Measurements from ENCODE around the gene TRIML1.

The TRIML1 gene

GRCh38 chr4:188139141-188139540 is at the start of gene TRIML1:
Gene TRIML1, plus strand, starts transcription at chr4:188139441. Its CDS starts 118 bp downstream, at chr4:188139559.
- no peak for DNase-seq (ENCODE audit: low read depth in 2 of 2, low spot score in 1 of 2)

GRCh38 chr4:188092824-188093223 is 46.4 kb upstream of the TRIML1 start:
- DNase-seq (ENCODE audit: low read depth in 2 of 2, low spot score in 1 of 2), result no peak

- DNase-seq (ENCODE audit: low read depth in 2 of 2, low spot score in 1 of 2), result no peak
These were observed 32.8 kb upstream of the TRIML1 start for GRCh38 chr4:188106454-188106853.

- DNase-seq (ENCODE audit: low read depth in 2 of 2, low spot score in 1 of 2), result no peak
These were observed 31.1 kb upstream of the TRIML1 start for GRCh38 chr4:188107931-188108843.

- no peak for DNase-seq (ENCODE audit: low read depth in 2 of 2, low spot score in 1 of 2)
These were observed 30.0 kb upstream of the TRIML1 start, which contains the start of gene TRIML2 for GRCh38 chr4:188109157-188109755. Gene TRIML2, minus strand, starts transcription at chr4:188109603. Its CDS starts 4,235 bp downstream, at chr4:188105368.

GRCh38 chr4:188110036-188110435 is 29.2 kb upstream of the TRIML1 start:
- DNase-seq (ENCODE audit: low read depth in 2 of 2, low spot score in 1 of 2), result no peak

GRCh38 chr4:188110741-188111471 is 28.3 kb upstream of the TRIML1 start:
- no peak for DNase-seq (ENCODE audit: low read depth in 2 of 2, low spot score in 1 of 2)

GRCh38 chr4:188111955-188112354 is 27.3 kb upstream of the TRIML1 start:
- DNase-seq (ENCODE audit: low read depth in 2 of 2, low spot score in 1 of 2), result no peak

GRCh38 chr4:188113156-188113555 is 26.1 kb upstream of the TRIML1 start:
- no peak for DNase-seq (ENCODE audit: low read depth in 2 of 2, low spot score in 1 of 2)

- DNase-seq (ENCODE audit: low read depth in 2 of 2, low spot score in 1 of 2), result no peak
These were observed 21.5 kb upstream of the TRIML1 start for GRCh38 chr4:188117631-188118324.

- no peak for DNase-seq (ENCODE audit: low read depth in 2 of 2, low spot score in 1 of 2)
These were observed 17.7 kb upstream of the TRIML1 start for GRCh38 chr4:188121530-188121929.

GRCh38 chr4:188127214-188127874 is 11.9 kb upstream of the TRIML1 start:
- no peak for DNase-seq (ENCODE audit: low read depth in 2 of 2, low spot score in 1 of 2)

GRCh38 chr4:188130355-188130754 is 8.9 kb upstream of the TRIML1 start:
- DNase-seq (ENCODE audit: low read depth in 2 of 2, low spot score in 1 of 2), result no peak

GRCh38 chr4:188132232-188132631 is 7.0 kb upstream of the TRIML1 start:
- DNase-seq (ENCODE audit: low read depth in 2 of 2, low spot score in 1 of 2), result no peak

GRCh38 chr4:188138227-188138626 is 1.0 kb upstream of the TRIML1 start:
- DNase-seq (ENCODE audit: low read depth in 2 of 2, low spot score in 1 of 2), result no peak

GRCh38 chr4:188139671-188140070 is 430 bp downstream of the TRIML1 start:
- no peak for DNase-seq (ENCODE audit: low read depth in 2 of 2, low spot score in 1 of 2)

- no peak for DNase-seq (ENCODE audit: low read depth in 2 of 2, low spot score in 1 of 2)
These were observed 4.5 kb downstream of the TRIML1 start for GRCh38 chr4:188143731-188144130.

- no peak for DNase-seq (ENCODE audit: low read depth in 2 of 2, low spot score in 1 of 2)
These were observed 6.4 kb downstream of the TRIML1 start for GRCh38 chr4:188145601-188146000.

GRCh38 chr4:188146618-188147017 is 7.4 kb downstream of the TRIML1 start:
- no peak for DNase-seq (ENCODE audit: low read depth in 2 of 2, low spot score in 1 of 2)

GRCh38 chr4:188147176-188147575 is 7.9 kb downstream of the TRIML1 start:
- DNase-seq (ENCODE audit: low read depth in 2 of 2, low spot score in 1 of 2), result no peak

GRCh38 chr4:188147776-188148175 is 8.5 kb downstream of the TRIML1 start:
- no peak for DNase-seq (ENCODE audit: low read depth in 2 of 2, low spot score in 1 of 2)
